Measurements from ENCODE around the gene IPO11. TPM values are rescaled to one million over a fixed set of nuclear protein-coding genes. Genes with fewer than 3 reads are reported as not detected.

IPO11 gene
- total and polyA plus RNA-seq, 10 donors = 7.8 to 42.2 (median 34.0) TPM

DNA sequence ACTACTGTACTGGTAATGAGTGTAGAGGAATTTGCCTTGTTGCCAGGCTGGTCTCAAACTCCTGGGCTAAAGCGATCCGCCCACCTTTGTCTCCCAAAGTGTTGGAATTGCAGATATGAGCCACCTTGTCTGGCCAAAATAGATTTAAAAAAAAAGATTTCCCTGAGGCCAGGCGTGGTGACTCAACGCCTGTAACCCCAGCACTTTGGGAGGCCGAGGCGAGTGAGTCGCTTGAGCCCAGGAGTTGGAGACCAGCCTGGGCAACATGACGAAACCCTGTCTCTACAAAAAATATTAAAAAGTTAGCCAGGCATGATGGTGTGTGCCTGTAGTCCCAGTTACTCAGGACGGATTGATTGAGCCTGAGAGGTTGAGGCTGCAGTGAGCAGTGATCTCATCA, 62.5 kb downstream of the IPO11 start:
- peaks cover 0 to 5% (median under 1%) of the 10 kb centered on the region in 8 donors for H3K9me3 ChIP-seq
- TF ChIP-seq POLR2A (IDR thresholded peaks at IDR 0.05) = no peak
- TF ChIP-seq POLR2AphosphoS5 (IDR thresholded peaks at IDR 0.05) = no peak
- TF ChIP-seq, protein P1, sequence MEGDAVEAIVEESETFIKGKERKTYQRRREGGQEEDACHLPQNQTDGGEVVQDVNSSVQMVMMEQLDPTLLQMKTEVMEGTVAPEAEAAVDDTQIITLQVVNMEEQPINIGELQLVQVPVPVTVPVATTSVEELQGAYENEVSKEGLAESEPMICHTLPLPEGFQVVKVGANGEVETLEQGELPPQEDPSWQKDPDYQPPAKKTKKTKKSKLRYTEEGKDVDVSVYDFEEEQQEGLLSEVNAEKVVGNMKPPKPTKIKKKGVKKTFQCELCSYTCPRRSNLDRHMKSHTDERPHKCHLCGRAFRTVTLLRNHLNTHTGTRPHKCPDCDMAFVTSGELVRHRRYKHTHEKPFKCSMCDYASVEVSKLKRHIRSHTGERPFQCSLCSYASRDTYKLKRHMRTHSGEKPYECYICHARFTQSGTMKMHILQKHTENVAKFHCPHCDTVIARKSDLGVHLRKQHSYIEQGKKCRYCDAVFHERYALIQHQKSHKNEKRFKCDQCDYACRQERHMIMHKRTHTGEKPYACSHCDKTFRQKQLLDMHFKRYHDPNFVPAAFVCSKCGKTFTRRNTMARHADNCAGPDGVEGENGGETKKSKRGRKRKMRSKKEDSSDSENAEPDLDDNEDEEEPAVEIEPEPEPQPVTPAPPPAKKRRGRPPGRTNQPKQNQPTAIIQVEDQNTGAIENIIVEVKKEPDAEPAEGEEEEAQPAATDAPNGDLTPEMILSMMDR (IDR thresholded peaks at IDR 0.05 in 8 of 11, conservative IDR thresholded peaks at IDR 0.05 in 3 of 11) = no peak
- no peak overlapping the region for H3K27ac ChIP-seq
- no peak for DNase-seq
- H3K4me3 ChIP-seq = no peak overlapping the region
- intact Hi-C loops (cut with DNase I; ENCODE audit: low total_unique reads) = no loop called here
- WGBS, 5 donors = 94 to 97% (median 96%) methylated on average over 9 of the region's 9 CpGs
- H3K4me1 ChIP-seq = no peaks in the 10 kb centered on the region
- H3K36me3 ChIP-seq = peaks cover 0 to 54% (median 10%) of the 10 kb centered on the region in 6 donors
- no peaks in the 10 kb centered on the region for H3K27me3 ChIP-seq (replicated peaks in 1 of 7)

DNA sequence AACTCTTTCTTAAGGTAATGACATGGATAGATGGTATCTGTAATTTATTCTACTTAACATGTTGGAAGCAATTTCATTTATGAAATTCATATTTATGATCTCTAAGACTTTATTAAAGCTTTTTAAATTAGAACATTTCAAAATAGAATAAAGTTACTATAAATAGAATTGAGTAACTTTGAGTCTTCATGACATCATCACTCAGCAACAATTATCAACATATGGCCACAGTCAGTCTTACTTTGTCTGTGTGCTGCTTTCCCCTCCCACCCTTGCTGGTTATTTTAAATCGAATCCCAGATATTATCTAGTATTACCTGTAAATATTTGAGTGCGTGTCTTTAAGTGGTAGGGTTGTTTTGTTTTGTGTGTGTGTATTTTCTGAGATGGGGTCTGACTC, 65.2 kb downstream of the IPO11 start:
- 94 to 97% (median 95%) methylated on average over 2 of the region's 2 CpGs for WGBS, 5 donors
- peaks cover 0 to 50% (median 8%) of the 10 kb centered on the region in 6 donors for H3K36me3 ChIP-seq
- no peak for DNase-seq
- no peak overlapping the region for H3K4me3 ChIP-seq
- no peaks in the 10 kb centered on the region for H3K27me3 ChIP-seq (replicated peaks in 1 of 7)
- intact Hi-C loops (cut with DNase I; ENCODE audit: low total_unique reads) = no loop called here
- no peaks in the 10 kb centered on the region for H3K4me1 ChIP-seq
- H3K27ac ChIP-seq = no peak overlapping the region
- TF ChIP-seq POLR2AphosphoS5 (IDR thresholded peaks at IDR 0.05) = no peak
- no peak for TF ChIP-seq POLR2A (IDR thresholded peaks at IDR 0.05)
- TF ChIP-seq, protein P1 (IDR thresholded peaks at IDR 0.05 in 8 of 11, conservative IDR thresholded peaks at IDR 0.05 in 3 of 11) = no peak
- peaks cover 0 to 7% (median 2%) of the 10 kb centered on the region in 8 donors for H3K9me3 ChIP-seq

DNA sequence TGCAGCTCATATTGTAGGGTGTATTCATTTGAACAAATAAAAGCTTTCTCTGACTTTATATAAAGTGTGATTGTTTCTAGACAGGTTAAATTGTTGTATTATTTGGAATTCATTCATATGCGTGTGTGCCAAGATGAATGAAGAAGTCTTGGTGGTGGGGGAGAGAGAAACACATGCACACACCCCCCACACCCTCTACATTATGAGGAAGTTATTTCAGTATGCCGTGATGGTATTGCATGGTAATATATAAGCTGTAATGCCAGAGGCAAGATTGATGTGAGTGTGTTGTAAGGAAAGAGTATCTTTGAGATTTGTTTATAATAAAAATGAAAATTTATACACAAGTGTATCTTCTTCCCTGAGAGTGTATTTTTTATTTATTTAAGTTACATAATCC, 71.0 kb downstream of the IPO11 start:
- no peak for TF ChIP-seq POLR2AphosphoS5 (IDR thresholded peaks at IDR 0.05)
- no peak for TF ChIP-seq POLR2A (IDR thresholded peaks at IDR 0.05)
- TF ChIP-seq, protein P1 (IDR thresholded peaks at IDR 0.05 in 8 of 11, conservative IDR thresholded peaks at IDR 0.05 in 3 of 11) = no peak
- WGBS, 5 donors = 59 to 81% (median 70%) methylated on average over 2 of the region's 2 CpGs
- Histone ChIP-seq H3K27ac (no peak overlapping the region), H3K9me3 (peaks cover 0 to 7% (median 2%) of the 10 kb centered on the region in 8 donors), H3K4me1 (no peaks in the 10 kb centered on the region), H3K27me3 (replicated peaks in 1 of 7) (no peaks in the 10 kb centered on the region), H3K4me3 (no peak overlapping the region), H3K36me3 (peaks cover 0 to 50% (median 8%) of the 10 kb centered on the region in 6 donors)
- DNase-seq = no peak
- intact Hi-C loops (cut with DNase I; ENCODE audit: low total_unique reads) = no loop called here

DNA sequence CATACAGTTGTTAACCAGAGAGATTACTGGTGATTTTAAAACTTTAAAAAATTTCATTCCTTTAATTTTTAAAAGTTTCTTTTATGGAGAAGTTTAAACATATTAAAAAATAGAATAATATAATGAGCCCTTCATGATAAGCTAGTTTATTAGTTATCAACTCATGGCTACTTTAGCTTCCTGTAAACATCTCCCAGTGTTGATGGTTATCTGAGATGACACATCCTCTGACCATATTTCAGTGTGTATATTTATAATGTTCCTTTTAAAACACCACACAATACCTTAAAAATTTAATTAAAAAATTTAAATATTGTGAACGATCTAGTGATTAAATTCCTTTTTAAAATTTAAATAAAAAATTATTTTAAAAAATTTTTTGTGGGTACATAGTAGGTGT, 74.1 kb downstream of the IPO11 start:
- no peak for TF ChIP-seq POLR2AphosphoS5 (IDR thresholded peaks at IDR 0.05)
- TF ChIP-seq POLR2A (IDR thresholded peaks at IDR 0.05) = no peak
- TF ChIP-seq, protein P1 (IDR thresholded peaks at IDR 0.05 in 8 of 11, conservative IDR thresholded peaks at IDR 0.05 in 3 of 11) = no peak
- peaks cover 0 to 68% (median 21%) of the 10 kb centered on the region in 6 donors for H3K36me3 ChIP-seq
- H3K27ac ChIP-seq = no peak overlapping the region
- no peaks in the 10 kb centered on the region for H3K4me1 ChIP-seq
- 92 to 96% (median 93%) methylated on average over 1 of the region's 1 CpG for WGBS, 5 donors
- no peaks in the 10 kb centered on the region for H3K9me3 ChIP-seq
- no peaks in the 10 kb centered on the region for H3K27me3 ChIP-seq (replicated peaks in 1 of 7)
- no peak overlapping the region for H3K4me3 ChIP-seq
- no peak for DNase-seq
- intact Hi-C loops (cut with DNase I; ENCODE audit: low total_unique reads) = no loop called here

All from spleen (tissue), 11 donors.